OCI-LY3 (cell line): ENCODE measurements around the gene RPS16.

Experiments used
- CTCF ChIP-seq: fragments of 200-600, 300-600 bp; sonication (generic); IDR thresholded peaks from 2 replicates; pipeline ENCODE4 v1.5.1; 2014; ENCODE audit warnings: antibody characterized with exemption, low read length, low read depth
- EZH2phosphoT487 ChIP-seq: fragments of 200-600 bp; shearing (Covaris generic); IDR thresholded peaks from 2 replicates; pipeline ENCODE4 v1.6.1; 2018; ENCODE audit warnings: antibody characterized with exemption, mixed run types, low read depth

GRCh38 chr19:39408392-39409207 lies 27.1 kb downstream of the RPS16 start:
- TF ChIP-seq CTCF, result no peak
- TF ChIP-seq EZH2phosphoT487, result no peak
